Measurements from ENCODE around the gene TRAF2. TPM values are rescaled to one million over a fixed set of nuclear protein-coding genes. Genes with fewer than 3 reads are reported as not detected.

TRAF2 gene
- total and polyA plus RNA-seq, 4 donors = 4.7 to 14.9 (median 6.8) TPM

GRCh38 chr9:136847826-136848392, 38.4 kb upstream of the TRAF2 start:
- TF ChIP-seq RAD21 (IDR thresholded peaks at IDR 0.05) = peak in 1 of 2 donors; percentile 45
- TF ChIP-seq REST (IDR thresholded peaks at IDR 0.05) = peak; percentile 66
- TF ChIP-seq JUND (IDR thresholded peaks at IDR 0.05) = no peak
- TF ChIP-seq YY1 (IDR thresholded peaks at IDR 0.05) = no peak
- TF ChIP-seq RXRA (IDR thresholded peaks at IDR 0.05) = peak in 1 of 2 donors; percentile 50
- TF ChIP-seq HNF4A (conservative IDR thresholded peaks at IDR 0.05) = peak in 1 of 2 donors; percentile 9
- TF ChIP-seq SP1 (IDR thresholded peaks at IDR 0.05) = peak; percentile 60
- Histone ChIP-seq H3K9ac (ENCODE audit: low read depth in 1 of 2, low read length in 2 of 2) (peak overlapping the region; percentile 35 to 68), H3K27ac (ENCODE audit: low read depth in 1 of 2, low read length in 2 of 2) (peak overlapping the region; percentile 83 to 91), H3K9me3 (ENCODE audit: control insufficient read depth in 4 of 4, low read length in 3 of 4) (peaks cover 0 to 3% (median 0%) of the 10 kb centered on the region in 4 donors), H3K4me1 (ENCODE audit: control insufficient read depth in 4 of 4, insufficient read depth in 4 of 4, low read length in 3 of 4) (peaks cover 22 to 59% (median 47%) of the 10 kb centered on the region in 4 donors), H3K36me3 (ENCODE audit: control insufficient read depth in 4 of 4, insufficient read depth in 3 of 4, low read depth in 1 of 4, low read length in 3 of 4) (peaks cover 0 to 2% (median 0%) of the 10 kb centered on the region in 4 donors), H3K27me3 (ENCODE audit: control insufficient read depth in 4 of 4, insufficient read depth in 4 of 4, low read length in 3 of 4) (no peaks in the 10 kb centered on the region), H3K4me3 (ENCODE audit: low read depth in 1 of 3, low read length in 3 of 3) (peak overlapping the region; percentile 73 to 92 (median 83))
- under 1% methylated on average over 48 of the region's 48 CpGs for WGBS
- peak; percentile 78 for DNase-seq (ENCODE audit: low spot score)

DNA sequence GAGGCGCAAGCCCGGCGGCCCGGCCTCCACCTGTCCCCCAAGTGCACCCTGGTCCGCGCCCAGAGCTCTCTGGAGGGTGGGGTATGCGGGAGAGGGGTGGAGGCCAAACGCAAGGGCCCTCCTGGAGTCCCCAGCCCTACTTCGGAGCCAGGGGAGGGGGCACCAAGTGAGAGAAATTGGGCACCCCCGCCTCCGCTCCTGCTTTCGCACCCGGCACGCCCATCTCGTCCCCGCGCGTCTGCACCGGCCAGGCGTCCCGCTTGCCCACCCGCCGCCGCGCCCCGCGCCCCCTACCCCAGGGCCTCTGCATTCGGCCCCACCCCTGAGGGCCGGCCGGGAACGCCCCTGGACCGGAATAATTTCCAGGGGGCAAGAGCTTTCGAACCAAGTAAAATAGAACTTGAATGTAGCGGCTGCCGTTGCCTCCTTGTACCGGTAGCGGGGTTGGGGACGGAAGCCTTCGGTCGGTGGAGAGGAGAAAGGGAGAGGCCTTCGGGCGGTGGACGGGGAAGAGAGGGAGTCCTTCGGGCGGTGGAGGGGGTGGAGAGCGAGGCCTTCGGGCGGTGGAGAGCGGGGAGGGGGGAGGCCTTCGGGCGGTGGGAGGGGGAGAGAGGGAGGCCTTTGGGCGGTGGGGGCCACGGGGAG, 37.8 kb upstream of the TRAF2 start:
- peak overlapping the region; percentile 73 to 92 (median 83) for H3K4me3 ChIP-seq (ENCODE audit: low read depth in 1 of 3, low read length in 3 of 3)
- H3K9me3 ChIP-seq (ENCODE audit: control insufficient read depth in 4 of 4, low read length in 3 of 4) = peaks cover 0 to 3% (median 0%) of the 10 kb centered on the region in 4 donors
- peak overlapping the region; percentile 83 to 91 for H3K27ac ChIP-seq (ENCODE audit: low read depth in 1 of 2, low read length in 2 of 2)
- H3K27me3 ChIP-seq (ENCODE audit: control insufficient read depth in 4 of 4, insufficient read depth in 4 of 4, low read length in 3 of 4) = no peaks in the 10 kb centered on the region
- peaks cover 18 to 55% (median 43%) of the 10 kb centered on the region in 4 donors for H3K4me1 ChIP-seq (ENCODE audit: control insufficient read depth in 4 of 4, insufficient read depth in 4 of 4, low read length in 3 of 4)
- TF ChIP-seq EGR1 (IDR thresholded peaks at IDR 0.05; ENCODE audit: low read depth in 2 of 2) (no peak), HNF4A (conservative IDR thresholded peaks at IDR 0.05) (no peak), ATF3 (IDR thresholded peaks at IDR 0.05) (no peak), HNF4G (IDR thresholded peaks at IDR 0.05) (no peak), NR2F2 (IDR thresholded peaks at IDR 0.05) (no peak), GABPA (IDR thresholded peaks at IDR 0.05 in 1 of 2, conservative IDR thresholded peaks at IDR 0.05 in 1 of 2) (no peak), FOXA2 (IDR thresholded peaks at IDR 0.05) (no peak), FOXA1 (IDR thresholded peaks at IDR 0.05) (no peak), TAF1 (conservative IDR thresholded peaks at IDR 0.05) (no peak), MAX (IDR thresholded peaks at IDR 0.05) (no peak), REST (IDR thresholded peaks at IDR 0.05) (no peak), YY1 (IDR thresholded peaks at IDR 0.05) (no peak), JUND (IDR thresholded peaks at IDR 0.05) (no peak), RXRA (IDR thresholded peaks at IDR 0.05) (no peak), ZBTB33 (IDR thresholded peaks at IDR 0.05) (no peak), RAD21 (IDR thresholded peaks at IDR 0.05) (no peak), SP1 (IDR thresholded peaks at IDR 0.05) (no peak)
- TF ChIP-seq, protein P1, sequence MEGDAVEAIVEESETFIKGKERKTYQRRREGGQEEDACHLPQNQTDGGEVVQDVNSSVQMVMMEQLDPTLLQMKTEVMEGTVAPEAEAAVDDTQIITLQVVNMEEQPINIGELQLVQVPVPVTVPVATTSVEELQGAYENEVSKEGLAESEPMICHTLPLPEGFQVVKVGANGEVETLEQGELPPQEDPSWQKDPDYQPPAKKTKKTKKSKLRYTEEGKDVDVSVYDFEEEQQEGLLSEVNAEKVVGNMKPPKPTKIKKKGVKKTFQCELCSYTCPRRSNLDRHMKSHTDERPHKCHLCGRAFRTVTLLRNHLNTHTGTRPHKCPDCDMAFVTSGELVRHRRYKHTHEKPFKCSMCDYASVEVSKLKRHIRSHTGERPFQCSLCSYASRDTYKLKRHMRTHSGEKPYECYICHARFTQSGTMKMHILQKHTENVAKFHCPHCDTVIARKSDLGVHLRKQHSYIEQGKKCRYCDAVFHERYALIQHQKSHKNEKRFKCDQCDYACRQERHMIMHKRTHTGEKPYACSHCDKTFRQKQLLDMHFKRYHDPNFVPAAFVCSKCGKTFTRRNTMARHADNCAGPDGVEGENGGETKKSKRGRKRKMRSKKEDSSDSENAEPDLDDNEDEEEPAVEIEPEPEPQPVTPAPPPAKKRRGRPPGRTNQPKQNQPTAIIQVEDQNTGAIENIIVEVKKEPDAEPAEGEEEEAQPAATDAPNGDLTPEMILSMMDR (IDR thresholded peaks at IDR 0.05; ENCODE audit: low read depth, low read length, missing input control) = no peak
- no peak for DNase-seq (ENCODE audit: low spot score)
- peaks cover 0 to 2% (median 0%) of the 10 kb centered on the region in 4 donors for H3K36me3 ChIP-seq (ENCODE audit: control insufficient read depth in 4 of 4, insufficient read depth in 3 of 4, low read depth in 1 of 4, low read length in 3 of 4)
- H3K9ac ChIP-seq (ENCODE audit: low read depth in 1 of 2, low read length in 2 of 2) = peak overlapping the region; percentile 35 to 68
- under 1% methylated on average over 50 of the region's 53 CpGs for WGBS
